Esophagus muscularis mucosa (tissue), 4 donors: Measurements from ENCODE around the gene CPT1C. TPM values are rescaled to one million over a fixed set of nuclear protein-coding genes. Genes with fewer than 3 reads are reported as not detected.

Experiments
- DNase-seq: peaks from one replicate; pipeline ENCODE4 v3.0.0-alpha.2; 2017; ENCODE audit errors: extremely low spot score
- H3K27ac ChIP-seq, 4 donors: fragments of 200-600 bp; sonication (generic); replicated peaks in 1 of 4; 1 replicate in 3 of 4; 2 replicates in 1 of 4; pipeline ENCODE4 v1.5.1; 2016 to 2019; ENCODE audit warnings: mild to moderate bottlenecking in 1 of 4
- H3K27me3 ChIP-seq, 4 donors: fragments of 200-600 bp; sonication (generic); one replicate each; pipeline versions ENCODE4 v1.5.1 to v1.6.0; 2016 to 2019
- H3K36me3 ChIP-seq, 4 donors: fragments of 200-600 bp; sonication (generic); one replicate each; pipeline ENCODE4 v1.5.1; 2016 to 2019
- H3K4me1 ChIP-seq, 4 donors: fragments of 200-600 bp; sonication (generic); one replicate each; pipeline ENCODE4 v1.5.1; 2016 to 2019
- H3K4me3 ChIP-seq, 4 donors: fragments of 200-600 bp; sonication (generic); 1 replicate in 2 of 4; 2 replicates in 2 of 4; pipeline ENCODE4 v1.5.1; 2016 to 2019; ENCODE audit warnings: mild to moderate bottlenecking in 4 of 4, moderate library complexity in 1 of 4
- H3K9me3 ChIP-seq, 4 donors: fragments of 200-600 bp; sonication (generic); 1 replicate in 3 of 4; 2 replicates in 1 of 4; pipeline ENCODE4 v1.5.1; 2016 to 2019
- EP300 ChIP-seq: sonication (generic); formaldehyde crosslinking; IDR thresholded peaks from one replicate; pipeline ENCODE4 v1.6.1; 2017; ENCODE audit warnings: antibody characterized with exemption
- POLR2A ChIP-seq: fragments of 450-650 bp; IDR thresholded peaks from one replicate; pipeline ENCODE4 v1.6.1; 2017; ENCODE audit warnings: antibody characterized with exemption, moderate library complexity, mild to moderate bottlenecking, low read depth
- POLR2AphosphoS5 ChIP-seq, 2 donors: sonication (generic); formaldehyde crosslinking; IDR thresholded peaks; one replicate each; pipeline ENCODE4 v1.6.1; 2017; ENCODE audit warnings: antibody characterized with exemption in 2 of 2
- WGBS: methylation state at CpG from one replicate; pipeline ENCODE4 v1.1.5; 2018; 5-methylcytosine and 5-hydroxymethylcytosine counted together
- intact Hi-C: fragments of 100-400 bp; cut with DNase I; formaldehyde crosslinking; loops from one replicate; pipeline ENCODE4 v1.15.1; 2023
- total RNA-seq, 4 donors: library from RNA; depleted of rRNA; stranded (reverse); fragments of >200 nt; gene quantifications; one replicate each; pipeline versions ENCODE4 v1.1.0 to v1.2.1, GENCODE V29; 2016
- TF ChIP-seq, protein P1 (sequence below), 3 experiments: fragments of 200-600 bp in 2 of 3; fragments of 450-650 bp in 1 of 3; sonication (generic) in 2 of 3; IDR thresholded peaks; one replicate each; pipeline ENCODE4 v1.5.1; 2017 to 2019; ENCODE audit warnings: antibody characterized with exemption in 3 of 3, mild to moderate bottlenecking in 2 of 3, moderate library complexity in 1 of 3

Gene CPT1C
- total RNA-seq, 4 donors from 2014 or later = 2.7 to 6.6 (median 3.9) TPM

DNA sequence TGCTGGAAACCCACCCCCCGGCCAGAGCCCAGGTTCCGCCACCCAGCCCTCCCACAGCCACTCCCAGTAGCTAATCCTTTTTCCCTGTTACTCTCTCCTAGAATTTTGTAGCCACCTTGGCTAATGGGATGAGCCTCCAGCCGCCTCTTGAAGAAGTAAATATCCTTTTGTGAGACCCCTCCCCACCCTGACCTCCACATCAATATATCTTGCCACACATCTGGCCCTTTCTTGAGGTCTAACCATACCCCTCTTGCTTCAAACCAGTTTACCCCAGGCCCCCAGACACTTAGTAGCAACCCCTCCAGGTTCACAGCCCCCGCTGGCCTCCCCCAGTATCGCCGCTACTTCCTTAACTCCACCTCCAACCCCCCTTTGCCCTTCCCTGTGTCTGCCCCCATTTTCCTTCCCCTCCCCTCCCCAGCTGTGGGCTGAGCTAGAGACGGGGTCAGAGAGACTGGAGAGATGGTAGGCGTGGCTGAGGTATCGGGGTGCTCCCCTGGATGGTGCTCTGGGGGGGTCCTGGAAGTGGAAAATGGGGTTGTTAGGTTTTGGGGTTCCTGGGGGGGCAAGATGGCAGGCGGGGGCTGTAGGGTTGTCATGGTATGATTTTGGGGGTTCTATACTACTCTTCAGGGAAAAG lies 11.0 kb upstream of the CPT1C start:
- DNase-seq = no peak
- Histone ChIP-seq H3K9me3 (no peaks in the 10 kb centered on the region), H3K36me3 (peaks cover 29 to 44% (median 40%) of the 10 kb centered on the region in 4 donors), H3K27ac (peak overlapping the region; percentile 62 to 97 (median 82)), H3K27me3 (no peaks in the 10 kb centered on the region), H3K4me3 (peak overlapping the region in 2 of 4 donors; percentile 35 to 37), H3K4me1 (peaks cover 39 to 57% (median 50%) of the 10 kb centered on the region in 4 donors)
- TF ChIP-seq, protein P1, sequence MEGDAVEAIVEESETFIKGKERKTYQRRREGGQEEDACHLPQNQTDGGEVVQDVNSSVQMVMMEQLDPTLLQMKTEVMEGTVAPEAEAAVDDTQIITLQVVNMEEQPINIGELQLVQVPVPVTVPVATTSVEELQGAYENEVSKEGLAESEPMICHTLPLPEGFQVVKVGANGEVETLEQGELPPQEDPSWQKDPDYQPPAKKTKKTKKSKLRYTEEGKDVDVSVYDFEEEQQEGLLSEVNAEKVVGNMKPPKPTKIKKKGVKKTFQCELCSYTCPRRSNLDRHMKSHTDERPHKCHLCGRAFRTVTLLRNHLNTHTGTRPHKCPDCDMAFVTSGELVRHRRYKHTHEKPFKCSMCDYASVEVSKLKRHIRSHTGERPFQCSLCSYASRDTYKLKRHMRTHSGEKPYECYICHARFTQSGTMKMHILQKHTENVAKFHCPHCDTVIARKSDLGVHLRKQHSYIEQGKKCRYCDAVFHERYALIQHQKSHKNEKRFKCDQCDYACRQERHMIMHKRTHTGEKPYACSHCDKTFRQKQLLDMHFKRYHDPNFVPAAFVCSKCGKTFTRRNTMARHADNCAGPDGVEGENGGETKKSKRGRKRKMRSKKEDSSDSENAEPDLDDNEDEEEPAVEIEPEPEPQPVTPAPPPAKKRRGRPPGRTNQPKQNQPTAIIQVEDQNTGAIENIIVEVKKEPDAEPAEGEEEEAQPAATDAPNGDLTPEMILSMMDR (IDR thresholded peaks at IDR 0.05) = no peak
- TF ChIP-seq POLR2AphosphoS5 (IDR thresholded peaks at IDR 0.05) (no peak), EP300 (no peak), POLR2A (no peak)
- intact Hi-C loops = loop anchor here (5.0 kb wide), 2 partner anchors 38 to 88 kb away; partner anchors contain the start of genes PRR12, RRAS and SCAF1
- WGBS = 51% methylated on average over 10 of the region's 10 CpGs

DNA sequence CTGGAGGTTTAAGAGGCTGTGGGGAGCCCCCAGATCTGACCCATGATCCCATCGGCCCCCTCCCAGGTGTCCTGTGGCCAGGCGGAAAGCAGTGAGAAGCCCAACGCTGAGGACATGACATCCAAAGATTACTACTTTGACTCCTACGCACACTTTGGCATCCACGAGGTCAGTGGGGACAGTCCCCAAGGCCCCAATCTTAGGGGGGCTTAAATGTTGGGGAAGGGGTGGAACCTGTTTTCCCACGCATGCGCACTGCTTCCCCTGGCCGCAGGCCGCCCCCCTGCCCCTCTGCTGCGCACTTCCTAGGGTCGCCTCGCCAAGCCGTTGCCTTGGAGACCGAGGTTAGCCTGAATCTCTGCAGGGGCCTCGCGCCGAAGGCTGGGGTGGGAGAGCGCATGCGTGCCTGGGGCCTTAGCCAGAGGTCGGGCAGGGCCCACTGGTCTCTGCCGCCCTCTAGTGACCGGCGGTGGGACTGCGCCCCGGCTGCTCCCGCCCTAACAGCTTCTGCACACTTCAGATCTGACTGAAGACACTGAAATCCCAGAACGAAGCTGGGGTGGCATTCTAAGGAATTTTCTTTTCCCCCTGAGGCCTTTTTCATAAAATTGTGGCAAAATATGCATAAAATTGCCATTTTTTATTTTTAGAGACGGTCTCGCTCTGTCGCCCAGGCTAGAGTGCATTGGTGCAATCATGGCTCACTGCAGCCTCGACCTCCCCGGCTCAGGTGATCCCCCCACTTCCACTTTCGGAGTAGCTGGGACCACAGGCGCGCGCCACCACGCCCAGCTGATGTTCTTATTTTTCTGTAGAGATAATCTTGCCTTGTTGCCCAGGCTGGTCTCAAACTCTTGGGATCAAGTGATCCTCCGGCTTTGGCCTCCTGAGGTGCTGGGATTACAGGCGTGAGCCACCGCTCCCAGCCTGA lies 10.2 kb upstream of the CPT1C start:
- no peaks in the 10 kb centered on the region for H3K27me3 ChIP-seq
- intact Hi-C loops = no loop called here
- no peaks in the 10 kb centered on the region for H3K9me3 ChIP-seq
- WGBS = 44% methylated on average over 25 of the region's 40 CpGs
- TF ChIP-seq EP300 (no peak), POLR2AphosphoS5 (IDR thresholded peaks at IDR 0.05) (peak in 1 of 2 donors; percentile 81), POLR2A (no peak)
- TF ChIP-seq, protein P1 (IDR thresholded peaks at IDR 0.05) = peak in 2 of 3 experiments; percentile 99 to 100
- peak; percentile 94 for DNase-seq
- H3K4me1 ChIP-seq = peaks cover 39 to 51% (median 45%) of the 10 kb centered on the region in 4 donors
- peak overlapping the region; percentile 35 to 48 (median 36) for H3K4me3 ChIP-seq
- H3K36me3 ChIP-seq = peaks cover 37 to 52% (median 48%) of the 10 kb centered on the region in 4 donors
- peak overlapping the region; percentile 62 to 96 (median 67) for H3K27ac ChIP-seq

DNA sequence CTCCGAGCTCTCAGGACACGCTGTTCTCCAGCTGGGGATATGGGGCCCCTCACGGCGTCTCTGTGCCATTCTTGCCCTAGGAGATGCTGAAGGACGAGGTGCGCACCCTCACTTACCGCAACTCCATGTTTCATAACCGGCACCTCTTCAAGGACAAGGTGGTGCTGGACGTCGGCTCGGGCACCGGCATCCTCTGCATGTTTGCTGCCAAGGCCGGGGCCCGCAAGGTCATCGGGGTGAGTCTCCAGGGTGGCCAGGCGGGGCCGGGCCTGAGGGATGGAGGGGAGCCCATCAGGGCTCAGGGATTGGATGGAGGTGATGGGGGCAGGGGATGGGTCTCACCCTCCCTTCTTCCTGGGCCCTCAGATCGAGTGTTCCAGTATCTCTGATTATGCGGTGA lies 9.1 kb upstream of the CPT1C start:
- H3K4me1 ChIP-seq = peaks cover 38 to 45% (median 40%) of the 10 kb centered on the region in 4 donors
- intact Hi-C loops = no loop called here
- 91% methylated on average over 19 of the region's 19 CpGs for WGBS
- no peak for DNase-seq
- H3K27ac ChIP-seq = no peak overlapping the region
- TF ChIP-seq POLR2AphosphoS5 (IDR thresholded peaks at IDR 0.05) (no peak), POLR2A (no peak), EP300 (no peak)
- no peaks in the 10 kb centered on the region for H3K27me3 ChIP-seq
- H3K9me3 ChIP-seq = no peaks in the 10 kb centered on the region
- no peak overlapping the region for H3K4me3 ChIP-seq
- peaks cover 48 to 64% (median 59%) of the 10 kb centered on the region in 4 donors for H3K36me3 ChIP-seq

DNA sequence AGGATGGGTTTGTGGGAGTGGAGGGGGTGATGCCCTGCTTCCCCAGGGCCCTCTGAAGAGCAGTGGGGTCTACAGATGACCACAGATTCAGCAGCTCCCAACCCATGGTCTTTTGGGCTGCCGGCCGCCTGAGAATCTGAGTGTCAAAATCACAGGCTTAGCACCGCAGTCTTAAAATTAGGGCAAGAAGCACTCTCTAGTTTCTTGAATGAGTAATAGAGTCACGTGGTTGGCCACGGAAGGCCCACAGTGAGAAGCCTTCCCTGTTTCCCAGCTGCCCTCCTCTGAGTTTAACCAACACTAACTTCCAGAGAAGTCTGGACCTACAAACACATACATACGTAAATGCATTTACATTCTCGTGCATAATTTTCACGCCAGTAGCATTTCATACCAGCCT lies 8.6 kb upstream of the CPT1C start:
- peaks cover 38 to 45% (median 42%) of the 10 kb centered on the region in 4 donors for H3K4me1 ChIP-seq
- H3K27me3 ChIP-seq = no peaks in the 10 kb centered on the region
- TF ChIP-seq POLR2AphosphoS5 (IDR thresholded peaks at IDR 0.05) (no peak), EP300 (no peak), POLR2A (no peak)
- TF ChIP-seq, protein P1 (IDR thresholded peaks at IDR 0.05) = no peak
- no peak for DNase-seq
- WGBS = 83% methylated on average over 8 of the region's 8 CpGs
- no peak overlapping the region for H3K4me3 ChIP-seq
- intact Hi-C loops = no loop called here
- no peaks in the 10 kb centered on the region for H3K9me3 ChIP-seq
- no peak overlapping the region for H3K27ac ChIP-seq
- peaks cover 52 to 68% (median 63%) of the 10 kb centered on the region in 4 donors for H3K36me3 ChIP-seq
